Measurements from ENCODE around the gene ASPSCR1. TPM values are rescaled to one million over a fixed set of nuclear protein-coding genes. Genes with fewer than 3 reads are reported as not detected.

The ASPSCR1 gene
- total and polyA plus RNA-seq, 2 of the 13 experiments (the other 11 are each of a cell fraction or from before 2014, with no cell fraction given) = 274 to 314 TPM

DNA sequence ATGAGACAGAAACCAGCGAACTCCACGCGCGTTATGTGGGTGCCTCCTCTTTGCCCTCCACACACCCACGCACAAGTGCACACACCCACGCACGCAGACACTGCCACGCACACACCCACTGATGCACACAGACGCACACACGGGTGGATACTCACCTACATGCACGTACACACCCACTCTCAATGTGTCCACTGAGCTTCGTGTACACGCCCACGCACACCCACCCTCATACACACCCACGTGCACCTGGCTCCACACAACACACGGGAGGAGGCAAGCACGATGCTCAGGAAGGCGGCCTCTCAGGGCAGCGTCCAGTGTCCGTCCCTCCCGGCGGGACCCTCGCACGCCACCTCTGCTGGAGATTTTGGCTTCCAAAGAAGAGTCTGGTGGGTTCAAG, 70.0 kb downstream of the ASPSCR1 start:
- H3K27ac ChIP-seq (ENCODE audit: extremely low read length, insufficient read depth, low read length) = no peak overlapping the region
- no peaks in the 10 kb centered on the region for H4K20me1 ChIP-seq (ENCODE audit: insufficient read depth, low read length)
- ChIA-PET CTCF (ENCODE audit: low intra/inter-chr PET ratio, low total read pairs) (no interaction called here), POLR2A (no interaction called here)
- H3K9ac ChIP-seq (ENCODE audit: insufficient read depth, low read depth, low read length) = no peak overlapping the region
- 95% methylated on average over 24 of the region's 24 CpGs for WGBS (ENCODE audit: low lambda C conversion rate)
- no peak for DNase-seq (ENCODE audit: low spot score)
- no peak overlapping the region for H3K4me2 ChIP-seq (ENCODE audit: low read depth, low read length)
- BruUV-seq (replicated peaks) = no TSS peak
- ATAC-seq = no peak
- in situ Hi-C loops (cut with HindIII; ENCODE audit: extremely low pct_ligation_motif_present, low pct_unique_long_range_greater_than_20kb) = no loop called here
- H3K79me2 ChIP-seq (ENCODE audit: insufficient read depth, low read length) = peaks cover 23% of the 10 kb centered on the region
- no peaks in the 10 kb centered on the region; a peak in 2 of 5 replicates for H3K27me3 ChIP-seq (ENCODE audit: control insufficient read depth in 1 of 2, insufficient read depth in 2 of 2, low read length in 2 of 2)
- no peak overlapping the region for H2AFZ ChIP-seq (ENCODE audit: low read length)
- intact Hi-C loops (cut with micrococcal nuclease; ENCODE audit: unreplicated experiment) = no loop called here
- H3K9me3 ChIP-seq (ENCODE audit: low read length) = no peaks in the 10 kb centered on the region
- FAIRE-seq = no peak
- H3K36me3 ChIP-seq (replicated peaks in 1 of 2; ENCODE audit: control insufficient read depth in 1 of 2, insufficient read depth in 2 of 2, low read length in 2 of 2) = peaks cover 8 to 29% of the 10 kb centered on the region in 2 experiments; a peak in 4 of 5 replicates
- H3K4me1 ChIP-seq (ENCODE audit: insufficient read depth, low read length) = peaks cover 39% of the 10 kb centered on the region
- H3K4me3 ChIP-seq (replicated peaks in 1 of 3; ENCODE audit: insufficient read depth in 1 of 3, low read depth in 2 of 3, low read length in 3 of 3) = no peak overlapping the region
- TF ChIP-seq NR1H2 (CRISPR knock-in tag; IDR thresholded peaks at IDR 0.05; ENCODE audit: borderline replicate concordance, low read depth) = no peak
- TF ChIP-seq ZNF768 (CRISPR knock-in tag; IDR thresholded peaks at IDR 0.05) = peak; percentile 22; the same call in 1 of the 2 replicates
- TF ChIP-seq AGO2 (optimal IDR thresholded peaks at IDR 0.05; ENCODE audit: low read depth, low read length) = peak; percentile 18
- TF ChIP-seq HNRNPL (IDR thresholded peaks at IDR 0.05; ENCODE audit: low read depth, low read length) = 0 out of 2 replicates have a peak, but pooled peaks have one; percentile 20
- TF ChIP-seq, protein P1, sequence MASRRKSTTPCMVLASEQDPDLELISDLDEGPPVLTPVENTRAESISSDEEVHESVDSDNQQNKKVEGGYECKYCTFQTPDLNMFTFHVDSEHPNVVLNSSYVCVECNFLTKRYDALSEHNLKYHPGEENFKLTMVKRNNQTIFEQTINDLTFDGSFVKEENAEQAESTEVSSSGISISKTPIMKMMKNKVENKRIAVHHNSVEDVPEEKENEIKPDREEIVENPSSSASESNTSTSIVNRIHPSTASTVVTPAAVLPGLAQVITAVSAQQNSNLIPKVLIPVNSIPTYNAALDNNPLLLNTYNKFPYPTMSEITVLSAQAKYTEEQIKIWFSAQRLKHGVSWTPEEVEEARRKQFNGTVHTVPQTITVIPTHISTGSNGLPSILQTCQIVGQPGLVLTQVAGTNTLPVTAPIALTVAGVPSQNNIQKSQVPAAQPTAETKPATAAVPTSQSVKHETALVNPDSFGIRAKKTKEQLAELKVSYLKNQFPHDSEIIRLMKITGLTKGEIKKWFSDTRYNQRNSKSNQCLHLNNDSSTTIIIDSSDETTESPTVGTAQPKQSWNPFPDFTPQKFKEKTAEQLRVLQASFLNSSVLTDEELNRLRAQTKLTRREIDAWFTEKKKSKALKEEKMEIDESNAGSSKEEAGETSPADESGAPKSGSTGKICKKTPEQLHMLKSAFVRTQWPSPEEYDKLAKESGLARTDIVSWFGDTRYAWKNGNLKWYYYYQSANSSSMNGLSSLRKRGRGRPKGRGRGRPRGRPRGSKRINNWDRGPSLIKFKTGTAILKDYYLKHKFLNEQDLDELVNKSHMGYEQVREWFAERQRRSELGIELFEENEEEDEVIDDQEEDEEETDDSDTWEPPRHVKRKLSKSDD (CRISPR knock-in tag; IDR thresholded peaks at IDR 0.05; ENCODE audit: low read depth) = no peak
- TF ChIP-seq, protein P2, sequence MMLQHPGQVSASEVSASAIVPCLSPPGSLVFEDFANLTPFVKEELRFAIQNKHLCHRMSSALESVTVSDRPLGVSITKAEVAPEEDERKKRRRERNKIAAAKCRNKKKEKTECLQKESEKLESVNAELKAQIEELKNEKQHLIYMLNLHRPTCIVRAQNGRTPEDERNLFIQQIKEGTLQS (CRISPR knock-in tag; IDR thresholded peaks at IDR 0.05) = no peak
- no peak for TF ChIP-seq TARDBP (CRISPR knock-in tag; IDR thresholded peaks at IDR 0.05)
- no peak for TF ChIP-seq ZFP37 (CRISPR knock-in tag; IDR thresholded peaks at IDR 0.05; ENCODE audit: borderline replicate concordance)
- TF ChIP-seq RBFOX2 (IDR thresholded peaks at IDR 0.05; ENCODE audit: low read depth, low read length) = peak; percentile 58
